ENCODE data around the gene LONP2.
A peak's percentile ranks its signal among the peaks of the same experiment; 100 is the strongest.
"Not testable (repeated sequence)": the region's sequence is repeated elsewhere in the genome, so short reads cannot be mapped to it uniquely, and the experiment has no call there.

Gene LONP2

DNA sequence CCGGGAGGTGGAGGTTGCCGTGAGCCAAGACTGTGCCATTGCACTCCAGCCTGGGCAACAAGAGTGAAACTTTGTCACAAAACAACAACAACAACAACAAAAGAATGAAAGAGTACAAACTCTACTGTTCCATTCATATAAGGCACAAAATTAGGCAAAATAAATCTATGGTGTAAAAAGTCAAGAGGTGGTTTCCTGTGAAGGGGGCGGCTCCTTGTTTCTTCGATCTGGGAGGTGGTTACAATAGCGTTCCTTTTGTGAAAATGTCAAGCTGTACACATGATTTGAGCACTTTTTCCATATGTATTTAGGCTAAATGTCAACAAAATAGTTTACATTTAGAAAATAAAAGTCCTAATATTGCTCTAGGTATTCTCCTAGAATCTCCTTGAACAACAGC is 134.2 kb downstream of the LONP2 start:
- DNase-seq, result no peak
- in situ Hi-C loops (cut with MboI; ENCODE audit: low pct_unique_long_range_greater_than_20kb, low sequenced_read_pairs), result loop anchor here (25.0 kb wide), 1 partner anchor 234 kb away; the partner anchor contains the start of gene N4BP1

- DNase-seq, result no peak
- in situ Hi-C loops (cut with MboI; ENCODE audit: low pct_unique_long_range_greater_than_20kb, low sequenced_read_pairs), result loop anchor here (25.0 kb wide), 1 partner anchor 233 kb away; the partner anchor contains the start of gene N4BP1
Measured at GRCh38 chr16:48378836-48379235, 134.7 kb downstream of the LONP2 start.

DNA sequence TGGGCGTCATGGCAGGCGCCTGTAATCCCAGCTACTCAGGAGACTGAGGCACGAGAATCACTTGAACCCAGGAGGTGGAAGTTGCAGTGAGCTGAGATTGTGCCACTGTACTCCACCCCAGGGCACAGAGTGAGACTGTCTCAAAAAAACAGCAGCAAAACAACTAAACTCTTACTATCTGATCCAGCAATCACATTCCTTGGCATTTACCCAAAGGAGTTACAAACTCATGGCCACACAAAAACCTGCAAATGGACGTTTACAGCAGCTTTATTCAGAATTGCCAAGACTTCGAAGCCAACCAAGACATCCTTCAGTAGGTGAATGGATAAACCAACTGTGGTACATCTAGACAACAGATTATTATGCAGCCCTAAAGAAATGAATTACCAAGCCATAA is 137.1 kb downstream of the LONP2 start:
- no peak for DNase-seq
- in situ Hi-C loops (cut with MboI; ENCODE audit: low pct_unique_long_range_greater_than_20kb, low sequenced_read_pairs), result loop anchor here (25.0 kb wide), 1 partner anchor 231 kb away; the partner anchor contains the start of gene N4BP1

DNA sequence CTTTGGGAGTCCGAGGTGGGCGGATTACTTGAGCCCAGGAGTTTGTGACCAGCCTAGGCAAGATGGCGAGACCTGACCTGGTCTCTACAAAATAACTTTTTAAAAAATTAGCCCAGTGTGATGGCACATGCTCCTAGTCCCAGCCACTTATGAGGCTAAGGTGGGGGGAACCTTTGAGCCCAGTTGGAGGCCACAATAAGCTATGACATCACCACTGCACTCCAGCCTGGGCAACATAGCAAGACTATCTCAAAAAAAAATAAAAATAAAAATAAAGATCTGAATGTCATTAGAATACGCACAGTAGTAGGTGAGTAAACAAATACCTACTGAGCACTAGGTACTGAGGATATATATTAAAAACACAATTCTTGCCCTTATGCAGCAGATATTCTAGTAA is 138.0 kb downstream of the LONP2 start:
- in situ Hi-C loops (cut with MboI; ENCODE audit: low pct_unique_long_range_greater_than_20kb, low sequenced_read_pairs), result loop anchor here (25.0 kb wide), 1 partner anchor 230 kb away; the partner anchor contains the start of gene N4BP1
- DNase-seq, result no peak

- in situ Hi-C loops (cut with MboI; ENCODE audit: low pct_unique_long_range_greater_than_20kb, low sequenced_read_pairs), result loop anchor here (25.0 kb wide), 1 partner anchor 229 kb away; the partner anchor contains the start of gene N4BP1
- no peak for DNase-seq
Measured at GRCh38 chr16:48383009-48383876, 139.1 kb downstream of the LONP2 start.

- in situ Hi-C loops (cut with MboI; ENCODE audit: low pct_unique_long_range_greater_than_20kb, low sequenced_read_pairs), result loop anchor here (25.0 kb wide), 1 partner anchor 228 kb away; the partner anchor contains the start of gene N4BP1
- DNase-seq, result peak; percentile 46
Measured at GRCh38 chr16:48383877-48384519, 139.9 kb downstream of the LONP2 start.

DNA sequence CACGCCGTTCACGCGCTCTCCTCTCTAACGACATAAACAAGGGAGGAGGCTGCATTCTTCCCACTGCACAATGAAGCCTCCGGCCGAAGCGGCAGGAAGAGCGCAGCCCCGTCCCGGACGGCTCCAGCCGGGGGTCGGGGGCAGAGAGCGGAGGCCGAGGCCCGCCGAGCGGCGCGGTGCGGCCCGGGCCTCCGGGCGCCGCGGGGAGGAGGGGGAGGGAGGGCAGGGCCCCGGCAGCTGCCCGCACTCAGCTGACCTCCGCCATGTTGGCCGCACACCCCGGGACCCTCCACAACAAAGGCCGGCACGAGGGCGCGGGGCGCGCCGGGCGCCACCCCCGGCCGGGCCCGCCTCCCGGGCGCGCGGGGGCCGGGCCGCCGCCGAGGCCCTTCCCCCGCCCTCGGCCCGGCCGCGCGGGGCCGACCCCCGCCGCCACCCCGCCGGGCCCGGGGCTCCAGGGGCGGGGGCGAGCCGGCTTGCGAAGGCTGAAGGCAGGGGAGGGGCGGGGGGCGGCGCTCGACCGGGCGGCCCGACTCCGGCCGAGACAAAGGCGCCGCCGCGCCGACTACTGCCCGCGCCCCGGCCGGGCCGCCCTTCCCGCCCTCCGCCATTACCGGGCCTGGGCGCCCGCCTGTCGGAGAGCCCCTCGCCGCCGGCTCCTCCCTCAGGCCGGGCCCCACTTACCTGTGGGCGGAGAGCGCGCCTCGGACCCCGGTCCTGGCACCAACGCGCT is 140.6 kb downstream of the LONP2 start:
- in situ Hi-C loops (cut with MboI; ENCODE audit: low pct_unique_long_range_greater_than_20kb, low sequenced_read_pairs), result loop anchor here (25.0 kb wide), 1 partner anchor 228 kb away; the partner anchor contains the start of gene N4BP1
- no peak for DNase-seq

- peak; percentile 73 for DNase-seq
- in situ Hi-C loops (cut with MboI; ENCODE audit: low pct_unique_long_range_greater_than_20kb, low sequenced_read_pairs), result loop anchor here (25.0 kb wide), 1 partner anchor 227 kb away; the partner anchor contains the start of gene N4BP1
Measured at GRCh38 chr16:48385253-48386150, 141.4 kb downstream of the LONP2 start, which contains the start of gene SIAH1. TSS of gene SIAH1 (minus strand) at chr16:48385413. CDS start at chr16:48362428, 22,985 bp downstream.

DNA sequence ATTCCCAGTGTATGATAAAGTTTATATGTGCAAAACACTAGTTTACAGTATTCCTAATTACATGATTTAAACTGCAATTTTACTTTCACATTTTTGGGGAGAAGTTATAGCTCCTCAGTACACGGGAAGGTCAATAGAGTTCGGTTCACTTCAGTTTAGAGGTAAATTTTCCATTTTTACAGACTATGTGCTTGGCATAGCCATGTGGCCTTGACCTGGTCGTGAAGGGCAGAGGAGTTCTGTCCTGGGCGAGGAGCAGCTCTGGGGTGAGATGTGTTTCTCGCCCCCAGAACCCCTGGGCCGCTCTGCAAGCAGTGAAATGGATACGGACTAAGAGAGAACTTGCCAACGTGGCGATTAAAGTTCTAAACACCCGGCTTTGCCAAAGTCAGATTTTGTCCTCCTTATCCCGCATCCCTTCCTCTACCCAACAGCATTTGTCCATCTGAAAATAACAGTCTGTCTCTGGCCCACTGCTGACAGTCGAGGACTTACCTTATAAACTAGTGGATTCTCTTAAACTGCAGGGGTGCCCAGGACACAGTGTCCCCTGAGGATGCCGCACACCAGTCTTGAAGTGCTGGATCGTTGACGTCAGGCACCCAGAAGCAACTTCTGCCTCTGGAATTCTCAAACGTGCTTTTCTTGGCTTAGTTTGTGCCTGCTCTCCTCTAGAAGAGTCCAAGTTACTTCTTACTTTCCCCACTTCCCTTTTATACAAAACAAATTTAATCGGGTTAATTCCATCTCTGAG is 142.6 kb downstream of the LONP2 start:
- no peak for DNase-seq
- in situ Hi-C loops (cut with MboI; ENCODE audit: low pct_unique_long_range_greater_than_20kb, low sequenced_read_pairs), result loop anchor here (25.0 kb wide), 1 partner anchor 226 kb away; the partner anchor contains the start of gene N4BP1

DNA sequence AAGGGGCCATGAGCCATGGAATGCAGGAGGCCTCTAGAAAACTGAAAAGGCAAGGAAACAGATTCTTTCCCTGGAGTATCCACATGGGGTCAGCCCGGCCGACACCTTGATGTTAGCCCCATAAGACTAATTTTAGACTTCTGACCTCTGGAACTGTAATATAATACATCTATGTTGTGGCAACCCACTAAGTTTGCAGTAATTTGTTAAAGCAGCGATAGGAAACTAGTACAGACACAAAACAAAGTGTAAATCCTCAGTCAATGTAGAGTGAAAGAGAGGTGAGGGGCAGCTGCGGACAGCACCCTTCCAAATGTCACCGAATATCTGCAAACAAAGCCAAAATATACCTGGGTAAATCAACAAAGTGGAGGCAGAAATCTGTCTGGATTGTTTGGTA is 148.3 kb downstream of the LONP2 start:
- DNase-seq, result no peak
- in situ Hi-C loops (cut with MboI; ENCODE audit: low pct_unique_long_range_greater_than_20kb, low sequenced_read_pairs), result loop anchor here (25.0 kb wide), 1 partner anchor 220 kb away; the partner anchor contains the start of gene N4BP1

DNA sequence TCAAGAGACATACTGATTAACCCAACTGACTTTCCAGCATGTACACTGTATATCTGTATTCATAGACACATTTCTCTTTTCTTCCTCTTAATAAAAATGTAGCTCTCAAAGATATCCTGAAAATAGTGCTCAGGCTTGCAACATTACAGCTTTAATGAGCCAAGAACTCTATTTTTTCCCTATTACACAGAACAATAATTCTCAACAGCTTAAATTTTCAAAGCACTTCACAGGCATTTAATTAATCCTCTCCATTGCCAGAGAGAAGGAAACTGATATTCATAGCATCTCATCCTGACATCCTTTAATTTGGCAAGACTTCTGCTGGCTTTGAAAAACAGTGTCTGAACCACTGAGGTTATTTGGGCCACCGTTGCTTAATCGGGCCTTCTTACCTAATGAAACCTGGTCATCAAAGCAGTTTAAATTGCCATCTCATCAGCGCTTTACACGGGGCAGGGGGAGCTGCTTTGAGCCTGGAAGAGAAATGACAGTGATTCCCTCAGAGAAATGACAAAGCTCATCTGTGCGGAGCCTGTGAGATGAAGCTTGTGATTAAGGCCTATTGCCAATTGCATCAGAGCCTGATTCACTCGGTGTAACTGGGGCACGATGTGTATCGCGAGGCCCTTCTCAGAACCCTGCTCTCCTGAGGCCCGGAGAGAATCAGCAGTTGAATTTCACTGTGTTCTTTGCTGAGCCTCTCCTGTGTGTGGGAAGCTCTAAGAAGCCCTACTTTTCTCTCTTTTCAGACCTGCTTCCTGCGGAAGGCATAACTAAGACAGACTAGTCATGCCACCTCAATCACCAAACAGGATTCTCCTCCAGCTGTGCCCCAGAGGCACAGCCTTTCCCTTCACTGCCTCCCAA is 149.6 kb downstream of the LONP2 start:
- peak; percentile 28 for DNase-seq
- in situ Hi-C loops (cut with MboI; ENCODE audit: low pct_unique_long_range_greater_than_20kb, low sequenced_read_pairs), result loop anchor here (25.0 kb wide), 1 partner anchor 219 kb away; the partner anchor contains the start of gene N4BP1

- peak; percentile 30 for DNase-seq
- in situ Hi-C loops (cut with MboI; ENCODE audit: low pct_unique_long_range_greater_than_20kb, low sequenced_read_pairs), result loop anchor here (25.0 kb wide), 1 partner anchor 218 kb away; the partner anchor contains the start of gene N4BP1
Measured at GRCh38 chr16:48394355-48394703, 150.2 kb downstream of the LONP2 start.

DNA sequence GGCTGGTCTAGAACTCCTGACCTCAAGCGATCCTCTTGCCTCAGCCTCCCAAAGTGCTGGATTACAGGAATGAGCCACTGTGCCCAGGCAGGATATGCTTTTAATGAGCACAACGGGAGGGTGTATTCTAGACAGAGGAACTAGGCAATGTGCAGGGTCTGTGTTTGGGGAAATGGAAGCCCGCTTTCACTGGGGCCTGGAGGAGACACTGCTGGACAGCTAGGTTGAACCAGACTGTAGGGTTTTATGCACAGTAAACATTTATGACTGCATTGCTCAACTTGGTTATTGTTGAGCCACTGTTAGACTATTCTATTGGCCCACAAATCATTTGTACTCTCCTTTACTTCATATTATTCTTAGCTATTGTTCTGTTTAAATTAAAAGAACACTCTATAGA is 151.3 kb downstream of the LONP2 start:
- DNase-seq, result no peak
- in situ Hi-C loops (cut with MboI; ENCODE audit: low pct_unique_long_range_greater_than_20kb, low sequenced_read_pairs), result loop anchor here (25.0 kb wide), 1 partner anchor 217 kb away; the partner anchor contains the start of gene N4BP1

DNA sequence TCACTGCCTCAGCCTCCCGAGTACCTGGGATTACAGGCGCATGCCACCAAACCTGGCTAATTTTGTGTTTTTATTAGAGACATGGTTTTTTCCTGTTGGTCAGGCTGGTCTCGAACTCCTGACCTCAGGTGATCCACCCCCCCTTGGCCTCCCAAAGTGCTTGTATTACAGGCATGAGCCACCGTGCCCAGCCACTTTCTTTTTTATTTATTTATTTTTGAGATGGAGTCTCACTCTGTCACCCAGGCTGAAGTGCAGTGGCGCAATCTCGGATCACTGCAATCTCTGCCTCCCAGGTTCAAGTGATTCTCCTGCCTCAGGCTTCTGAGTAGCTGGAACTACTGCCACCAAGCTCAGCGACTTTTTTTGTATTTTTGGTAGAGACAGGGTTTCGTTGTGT is 158.4 kb downstream of the LONP2 start:
- in situ Hi-C loops (cut with MboI; ENCODE audit: low pct_unique_long_range_greater_than_20kb, low sequenced_read_pairs), result not testable (repeated sequence)

GRCh38 chr16:48405153-48405552 is 161.1 kb downstream of the LONP2 start:
- DNase-seq, result no peak
- in situ Hi-C loops (cut with MboI; ENCODE audit: low pct_unique_long_range_greater_than_20kb, low sequenced_read_pairs), result no loop called here

More for the DNA sequence above, 158.4 kb downstream of the LONP2 start:
- DNase-seq, result not testable (repeated sequence)

DNA sequence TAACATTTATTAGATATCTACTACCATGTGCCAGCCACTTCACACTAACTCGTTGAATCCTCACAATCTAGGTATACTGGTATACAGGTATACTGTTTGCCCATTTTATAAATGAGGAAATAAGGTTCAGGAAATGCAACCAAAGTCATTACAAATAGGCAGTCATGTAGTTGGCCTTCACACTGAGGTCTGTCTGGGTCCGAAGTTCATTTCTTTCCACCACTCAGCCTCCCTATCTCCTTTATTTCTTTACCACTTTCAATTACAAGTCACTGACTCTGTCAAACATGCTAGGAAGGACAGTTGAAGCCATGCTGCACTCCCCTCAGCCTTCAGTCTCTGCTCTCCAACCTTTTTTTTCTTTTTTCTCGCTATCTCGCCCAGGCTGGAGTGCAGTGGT is 161.8 kb downstream of the LONP2 start:
- no peak for DNase-seq
- in situ Hi-C loops (cut with MboI; ENCODE audit: low pct_unique_long_range_greater_than_20kb, low sequenced_read_pairs), result no loop called here

Measured in KBM-7 (cell line).